ENCODE data around the gene SHISA9. TPM values are rescaled to one million over a fixed set of nuclear protein-coding genes. Genes with fewer than 3 reads are reported as not detected.

Gene SHISA9
- total RNA-seq, 1 experiment from 2014 or later: 23.3 TPM

DNA sequence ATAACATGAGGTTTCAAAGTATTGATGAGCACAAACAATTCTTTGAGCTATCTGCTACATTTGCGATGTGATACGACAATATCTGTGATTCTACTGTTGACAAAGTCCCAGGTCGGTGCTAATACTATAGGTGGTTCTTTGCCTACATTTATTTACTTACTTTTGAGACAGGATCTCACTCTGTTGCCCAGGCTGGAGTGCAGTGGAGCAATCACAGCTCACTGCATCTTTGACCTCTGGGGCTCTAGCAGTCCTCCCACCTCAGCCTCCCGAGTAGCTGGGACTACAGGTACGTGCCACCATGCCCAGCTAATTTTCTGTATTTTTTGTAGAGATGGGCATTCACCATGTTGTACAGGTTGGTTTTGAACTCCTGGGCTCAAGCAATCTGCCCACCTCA, 343.4 kb downstream of the SHISA9 start:
- in situ Hi-C loops (cut with HindIII; ENCODE audit: low pct_unique_long_range_greater_than_20kb, low sequenced_read_pairs): no loop called here
- no peak for DNase-seq (ENCODE audit: low read depth)

DNA sequence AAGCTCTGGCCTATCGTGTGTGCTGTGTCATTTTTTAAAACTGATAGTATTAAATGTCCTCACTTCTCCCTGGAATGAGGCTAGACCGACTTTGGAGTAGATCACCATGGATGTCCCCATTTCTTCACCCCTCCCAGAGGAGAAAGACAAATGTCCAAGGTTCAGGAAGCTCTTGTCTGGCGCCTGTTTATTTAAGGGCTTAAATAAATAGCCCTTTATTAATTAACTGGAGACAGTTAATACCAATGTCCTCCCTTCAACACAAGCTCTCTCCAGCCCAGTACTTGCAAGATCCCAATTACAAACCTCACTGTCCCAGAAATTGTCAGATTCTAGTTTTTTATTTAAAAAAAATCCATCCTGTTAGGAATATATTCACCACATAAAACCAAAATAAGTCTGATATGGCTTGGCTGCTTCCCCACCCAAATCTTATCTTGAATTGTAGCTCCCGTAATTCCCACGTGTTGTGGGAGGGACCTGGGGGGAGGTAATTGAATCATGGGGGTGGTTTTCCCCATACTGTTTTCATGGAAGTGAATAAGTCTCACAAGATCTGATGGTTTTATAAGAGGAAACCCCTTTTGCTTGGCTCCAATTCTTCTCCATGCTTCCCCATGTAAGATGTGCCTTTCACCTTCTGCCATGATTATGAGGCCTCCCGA, 344.4 kb downstream of the SHISA9 start:
- DNase-seq (ENCODE audit: low read depth): no peak
- in situ Hi-C loops (cut with HindIII; ENCODE audit: low pct_unique_long_range_greater_than_20kb, low sequenced_read_pairs): no loop called here

DNA sequence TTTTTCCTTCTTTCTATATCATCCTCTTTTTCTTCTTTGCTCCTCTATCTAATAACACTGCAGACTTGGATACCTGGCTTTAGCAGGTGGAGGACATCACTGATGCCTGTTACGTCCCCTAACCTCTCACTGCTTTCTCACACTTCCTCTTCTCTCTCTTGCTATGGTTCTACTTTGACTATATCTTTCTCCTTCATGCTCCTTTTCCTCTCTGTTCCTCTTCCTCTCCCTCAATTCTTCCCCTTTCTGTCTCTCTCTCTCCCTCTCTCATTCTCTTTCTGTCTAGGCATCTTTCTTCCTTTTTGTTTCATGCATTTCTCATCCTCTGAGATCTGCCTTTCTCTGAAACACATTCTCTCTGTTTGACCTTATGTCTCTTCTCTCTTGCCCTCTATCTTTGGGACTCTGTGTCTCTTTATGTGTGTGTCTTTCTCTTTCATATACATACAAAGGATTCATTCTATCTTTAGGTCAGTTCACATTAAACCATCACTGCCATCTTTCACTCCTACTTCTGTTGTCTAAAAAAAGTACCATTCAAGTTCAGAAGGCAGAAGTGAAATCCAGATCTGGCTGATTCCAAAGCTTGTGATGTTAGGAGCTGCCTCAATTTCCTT, 353.7 kb downstream of the SHISA9 start:
- no peak for DNase-seq (ENCODE audit: low read depth)
- in situ Hi-C loops (cut with HindIII; ENCODE audit: low pct_unique_long_range_greater_than_20kb, low sequenced_read_pairs): no loop called here

DNA sequence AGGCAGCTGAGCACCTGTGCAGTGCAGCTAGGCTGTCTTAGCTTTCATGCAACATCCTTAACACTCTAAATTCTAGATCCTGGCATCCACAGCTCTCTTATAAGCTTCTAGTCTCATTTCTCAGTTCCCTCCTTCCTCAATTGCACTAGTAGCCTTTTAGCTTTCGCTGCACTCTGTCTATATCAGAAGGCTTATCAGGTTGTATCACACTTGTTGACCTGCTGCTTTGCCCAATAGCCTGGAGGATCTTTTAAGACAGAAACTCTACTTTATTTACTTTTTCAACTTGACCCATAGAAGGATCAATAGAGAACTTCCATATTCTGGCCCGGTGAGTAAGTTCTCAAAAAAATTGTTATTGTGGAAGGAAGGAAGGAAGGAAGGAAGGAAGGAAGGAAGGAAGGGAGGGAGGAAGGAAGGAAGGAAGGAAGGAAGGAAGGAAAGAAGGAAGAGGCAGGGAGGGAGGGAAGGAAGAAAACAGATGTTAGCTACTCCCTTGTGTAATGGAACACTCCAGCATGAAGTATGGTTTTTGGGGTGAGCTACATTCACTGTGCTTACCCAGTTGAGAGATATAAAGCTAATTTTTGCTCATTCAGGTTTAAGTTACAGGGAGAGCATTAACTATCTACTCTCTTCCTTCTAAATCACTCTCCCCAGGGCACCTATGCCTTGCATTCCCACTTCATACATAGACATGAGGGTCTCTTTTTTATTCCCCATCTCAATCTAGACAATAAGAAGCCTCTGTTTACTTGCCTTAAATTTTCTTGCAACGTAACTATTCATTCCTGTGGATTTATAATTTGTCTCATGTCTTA, 361.1 kb downstream of the SHISA9 start:
- in situ Hi-C loops (cut with HindIII; ENCODE audit: low pct_unique_long_range_greater_than_20kb, low sequenced_read_pairs): no loop called here
- DNase-seq (ENCODE audit: low read depth): no peak

DNA sequence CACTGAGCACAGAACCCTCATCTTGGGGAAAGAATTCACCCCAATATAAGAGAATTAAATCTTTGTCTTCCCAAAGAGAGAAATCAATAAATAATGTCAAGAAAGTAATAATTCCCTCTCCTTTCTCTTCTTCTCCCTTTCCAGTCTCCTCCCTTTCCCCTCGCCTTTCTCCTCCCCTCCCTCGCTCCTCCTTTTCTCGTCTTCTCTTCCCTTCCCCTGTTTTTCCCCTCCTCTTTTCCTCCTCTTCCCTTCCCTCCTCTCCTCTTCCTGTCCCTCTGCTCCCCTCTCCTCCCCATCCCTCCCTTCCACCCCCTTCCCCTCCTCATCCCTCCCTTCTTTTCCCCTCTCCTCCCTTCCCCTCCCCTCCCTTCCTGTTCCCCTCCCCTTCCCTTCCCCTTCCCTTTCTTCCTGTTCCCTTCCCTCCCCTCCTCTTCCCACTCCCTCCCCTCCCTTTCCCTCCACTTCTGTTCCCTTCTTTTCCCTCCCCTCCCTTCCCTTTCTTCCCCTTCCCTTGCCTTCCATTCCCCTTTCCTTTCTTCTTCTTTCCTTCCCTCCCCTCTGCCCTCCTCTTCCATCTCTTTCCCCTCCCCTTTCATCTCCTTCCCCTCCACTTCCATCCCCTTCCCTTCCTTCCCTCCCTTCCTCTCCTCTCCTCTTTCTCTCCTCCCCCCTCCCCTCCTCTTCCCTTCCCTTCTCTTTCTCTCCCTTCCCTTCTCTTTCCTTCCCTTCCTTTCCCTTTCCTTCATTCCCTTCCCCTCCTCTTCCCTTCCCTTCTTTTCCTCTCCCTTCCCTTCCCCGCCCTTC, 363.6 kb downstream of the SHISA9 start:
- in situ Hi-C loops (cut with HindIII; ENCODE audit: low pct_unique_long_range_greater_than_20kb, low sequenced_read_pairs): no loop called here
- DNase-seq (ENCODE audit: low read depth): no peak

DNA sequence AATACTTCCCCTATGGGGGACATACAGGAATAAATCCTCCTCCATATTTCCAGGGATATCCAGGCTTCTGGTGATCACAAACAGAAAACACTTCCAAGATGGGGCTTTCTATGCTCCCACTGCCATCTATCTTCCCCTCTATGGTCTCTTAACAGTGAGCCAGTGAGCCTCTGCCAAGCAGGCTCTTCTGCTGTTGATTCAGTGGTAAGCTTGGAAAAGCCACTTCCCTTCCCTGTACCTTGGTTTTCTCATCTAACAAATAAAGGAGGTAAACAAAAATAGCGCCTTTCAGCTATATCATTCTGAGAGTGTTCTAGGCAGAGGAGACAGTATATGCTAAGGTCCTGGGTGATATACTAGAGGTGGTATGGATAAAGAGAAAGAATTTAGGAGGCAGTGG, 368.0 kb downstream of the SHISA9 start:
- in situ Hi-C loops (cut with HindIII; ENCODE audit: low pct_unique_long_range_greater_than_20kb, low sequenced_read_pairs): no loop called here
- no peak for DNase-seq (ENCODE audit: low read depth)

DNA sequence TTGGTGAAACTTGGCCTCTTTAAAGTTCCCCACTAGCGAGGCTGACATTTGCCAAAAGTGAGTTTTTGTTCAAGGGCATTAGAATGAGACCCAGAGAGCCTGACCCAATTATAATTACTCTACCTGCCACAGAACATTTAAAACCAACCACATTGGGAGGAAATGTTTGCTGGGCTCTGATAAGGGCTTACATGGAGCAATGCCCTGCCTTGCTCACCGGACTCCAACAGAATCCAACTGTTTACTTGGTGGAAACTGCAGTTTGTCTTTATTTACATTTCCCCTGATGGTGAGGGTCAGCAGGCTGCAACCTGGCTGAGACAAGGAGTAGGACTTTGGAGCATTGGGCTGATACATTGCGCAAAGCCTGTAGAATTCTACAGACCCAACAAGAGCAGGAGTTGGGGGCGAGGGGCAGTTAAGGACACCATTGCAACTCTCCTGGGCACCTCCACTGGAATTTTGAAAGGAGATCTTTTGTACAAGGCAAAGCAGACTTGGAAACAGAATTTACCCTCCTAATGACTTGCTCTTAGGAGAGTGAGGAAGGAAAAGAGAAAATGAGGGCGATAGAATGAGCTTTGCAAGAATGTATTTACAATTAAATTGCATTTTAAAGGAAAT, 368.6 kb downstream of the SHISA9 start:
- in situ Hi-C loops (cut with HindIII; ENCODE audit: low pct_unique_long_range_greater_than_20kb, low sequenced_read_pairs): no loop called here
- no peak for DNase-seq (ENCODE audit: low read depth)

DNA sequence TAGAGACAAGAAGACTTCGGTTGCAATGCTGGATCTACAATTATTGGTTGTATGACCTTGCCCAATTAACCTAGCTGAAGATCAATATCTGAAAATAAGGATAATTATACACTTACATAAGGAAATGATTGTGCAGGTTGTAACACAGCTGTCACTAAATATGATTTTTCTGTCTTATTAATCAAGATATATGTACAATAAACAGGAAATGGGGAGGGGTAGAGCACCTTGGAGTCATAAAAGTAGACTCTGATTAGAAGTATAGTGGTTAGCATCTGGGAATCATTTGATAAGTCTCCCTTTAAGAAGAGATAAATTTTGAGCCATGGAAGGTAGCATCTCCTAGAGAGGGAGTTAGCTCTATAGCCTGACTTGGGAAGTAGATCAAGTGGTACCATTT, 369.2 kb downstream of the SHISA9 start:
- in situ Hi-C loops (cut with HindIII; ENCODE audit: low pct_unique_long_range_greater_than_20kb, low sequenced_read_pairs): no loop called here
- DNase-seq (ENCODE audit: low read depth): no peak

DNA sequence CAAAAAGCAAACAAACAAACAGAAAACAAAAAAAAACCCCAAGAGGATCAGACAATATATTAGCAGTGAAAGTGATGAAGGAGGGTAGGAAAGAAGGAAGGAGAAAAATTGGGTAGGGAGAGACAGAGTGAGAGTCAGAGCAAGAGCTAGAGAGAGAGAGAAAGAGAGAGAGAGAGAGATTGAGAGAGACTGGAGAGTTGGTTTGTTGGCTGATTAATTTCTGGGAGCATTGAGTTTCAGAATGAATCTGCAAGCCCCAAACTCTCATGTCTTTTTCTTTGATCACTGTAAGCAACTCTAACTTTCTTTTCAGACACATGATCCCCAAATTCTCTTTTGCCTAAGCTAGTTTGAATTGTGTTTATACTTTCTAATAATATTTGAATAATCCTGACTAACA, 388.1 kb downstream of the SHISA9 start:
- DNase-seq (ENCODE audit: low read depth): no peak
- in situ Hi-C loops (cut with HindIII; ENCODE audit: low pct_unique_long_range_greater_than_20kb, low sequenced_read_pairs): no loop called here

Other genes starting within 250 kb of the SHISA9 start
- 63.2 and 73.2 TPM in 2 replicates for gene CPPED1, start 97.7 kb upstream of the SHISA9 start, total RNA-seq (2014; rRNA removed; shearing (Covaris generic); ENCODE audit: low replicate concordance)

Measured in Caki2 (cell line).